Measurements from ENCODE around the gene SPECC1L.

Gene SPECC1L

GRCh38 chr22:24398409-24398808, 127.8 kb downstream of the SPECC1L start:
- no peak for DNase-seq (ENCODE audit: low read depth)

GRCh38 chr22:24400034-24400725, 129.5 kb downstream of the SPECC1L start:
- DNase-seq (ENCODE audit: low read depth), result no peak

GRCh38 chr22:24400726-24401596, 130.3 kb downstream of the SPECC1L start:
- DNase-seq (ENCODE audit: low read depth), result no peak

- DNase-seq (ENCODE audit: low read depth), result no peak
Observed at GRCh38 chr22:24401931-24402367, 131.3 kb downstream of the SPECC1L start.

- DNase-seq (ENCODE audit: low read depth), result peak; percentile 83
Observed at GRCh38 chr22:24402460-24403192, 132.0 kb downstream of the SPECC1L start.

GRCh38 chr22:24403346-24403745, 132.7 kb downstream of the SPECC1L start:
- DNase-seq (ENCODE audit: low read depth), result no peak

GRCh38 chr22:24404561-24405275, 134.1 kb downstream of the SPECC1L start:
- DNase-seq (ENCODE audit: low read depth), result no peak

- no peak for DNase-seq (ENCODE audit: low read depth)
Observed at GRCh38 chr22:24405631-24406321, 135.1 kb downstream of the SPECC1L start.

GRCh38 chr22:24406322-24407277, 136.0 kb downstream of the SPECC1L start:
- no peak for DNase-seq (ENCODE audit: low read depth)

- no peak for DNase-seq (ENCODE audit: low read depth)
Observed at GRCh38 chr22:24407278-24407665, 136.6 kb downstream of the SPECC1L start.

- no peak for DNase-seq (ENCODE audit: low read depth)
Observed at GRCh38 chr22:24407884-24408283, 137.3 kb downstream of the SPECC1L start.

- no peak for DNase-seq (ENCODE audit: low read depth)
Observed at GRCh38 chr22:24408630-24409029, 138.0 kb downstream of the SPECC1L start.

GRCh38 chr22:24409707-24410106, 139.1 kb downstream of the SPECC1L start:
- no peak for DNase-seq (ENCODE audit: low read depth)

- no peak for DNase-seq (ENCODE audit: low read depth)
Observed at GRCh38 chr22:24410110-24410856, 139.7 kb downstream of the SPECC1L start.

- no peak for DNase-seq (ENCODE audit: low read depth)
Observed at GRCh38 chr22:24411256-24412004, 140.8 kb downstream of the SPECC1L start.

- no peak for DNase-seq (ENCODE audit: low read depth)
Observed at GRCh38 chr22:24412274-24412673, 141.6 kb downstream of the SPECC1L start.

- no peak for DNase-seq (ENCODE audit: low read depth)
Observed at GRCh38 chr22:24413271-24413670, 142.6 kb downstream of the SPECC1L start.

GRCh38 chr22:24413736-24414385, 143.2 kb downstream of the SPECC1L start:
- DNase-seq (ENCODE audit: low read depth), result no peak
